SKM-1 treated with dmso at 0.1 percent for 144 hours (cell line): ENCODE measurements around the gene ACACA.

Experiments used
- DNase-seq: peaks from one replicate; lab custom pipeline; 2025; ENCODE audit not compliant: unreplicated experiment; lab: John Stamatoyannopoulos, UW

Gene ACACA

DNA sequence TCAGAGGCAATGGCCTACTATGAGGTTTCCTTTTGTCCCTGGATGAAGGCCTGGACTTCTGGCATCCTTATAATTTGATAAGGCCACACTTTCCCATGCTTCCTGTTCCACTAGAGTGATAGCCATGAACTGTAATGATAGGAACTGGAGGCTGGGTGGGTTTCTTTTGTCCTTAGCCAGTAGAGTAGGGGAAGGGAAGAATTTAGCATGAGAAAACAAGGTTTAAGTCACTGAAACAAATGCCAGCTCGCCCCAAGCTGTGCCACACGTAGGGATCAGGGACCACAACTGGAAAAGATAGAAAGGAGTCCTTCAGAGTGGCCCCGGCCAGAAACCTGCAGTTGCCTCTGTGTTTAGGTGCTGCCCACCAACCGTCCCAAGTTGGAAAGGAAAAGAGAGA is 111.7 kb downstream of the ACACA start:
- DNase-seq: no peak

DNA sequence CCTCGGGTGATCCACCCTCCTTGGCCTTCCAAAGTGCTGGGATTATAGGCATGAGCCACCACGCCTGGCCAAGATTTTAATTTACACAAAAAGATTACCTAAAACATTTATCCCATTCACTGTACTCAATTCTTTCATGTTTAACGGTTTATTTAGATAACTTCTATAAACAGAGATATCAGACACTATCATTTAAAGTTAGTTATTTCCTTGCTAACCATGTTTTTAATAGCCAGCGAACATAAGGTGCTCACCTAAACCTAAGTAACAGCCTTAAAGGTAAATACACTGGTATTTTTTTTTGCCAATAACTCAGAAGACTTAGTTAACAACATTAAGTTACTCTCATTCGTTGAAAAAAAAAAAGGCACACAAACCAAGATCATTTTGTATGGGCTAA is 112.9 kb downstream of the ACACA start:
- DNase-seq: no peak

GRCh38 chr17:37292429-37293139 is 114.1 kb downstream of the ACACA start:
- DNase-seq: peak; percentile 76

DNA sequence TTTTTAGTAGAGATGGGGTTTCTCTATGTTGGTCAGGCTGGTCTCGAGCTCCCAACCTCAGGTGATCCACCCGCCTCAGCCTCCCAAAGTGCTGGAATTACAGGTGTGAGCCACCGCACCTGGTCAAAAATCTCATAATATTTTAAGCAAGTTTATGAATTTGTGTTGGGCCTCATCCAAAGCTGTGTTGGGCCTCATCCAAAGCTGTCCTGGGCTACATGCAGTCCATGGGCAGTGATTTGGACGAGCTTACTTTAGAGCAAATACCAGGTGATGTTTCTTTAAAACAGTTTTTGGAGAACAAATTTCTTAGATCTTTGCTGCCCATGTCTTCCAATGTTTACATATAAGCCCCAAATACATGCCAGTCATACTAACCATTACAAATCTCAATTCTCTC is 115.3 kb downstream of the ACACA start:
- no peak for DNase-seq

DNA sequence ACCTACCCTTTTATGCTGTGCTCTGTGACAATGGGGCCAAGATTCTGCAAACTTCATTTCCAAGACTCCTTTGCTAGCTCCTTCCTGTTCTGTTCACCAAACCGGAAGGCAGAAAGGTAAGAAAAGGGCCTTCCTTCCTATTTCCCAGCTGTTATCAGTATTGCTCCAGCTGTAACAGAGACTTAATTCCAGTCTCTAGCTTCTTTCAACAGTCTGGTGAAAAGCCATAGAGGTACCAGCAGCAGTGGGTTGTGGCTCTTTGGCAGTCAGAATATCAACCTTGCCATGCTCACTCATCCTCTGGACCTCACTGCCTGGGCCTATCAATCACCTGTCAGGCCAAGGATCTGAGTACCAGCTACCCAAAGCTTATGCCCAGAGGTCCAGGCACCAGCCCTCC is 120.2 kb downstream of the ACACA start:
- no peak for DNase-seq

DNA sequence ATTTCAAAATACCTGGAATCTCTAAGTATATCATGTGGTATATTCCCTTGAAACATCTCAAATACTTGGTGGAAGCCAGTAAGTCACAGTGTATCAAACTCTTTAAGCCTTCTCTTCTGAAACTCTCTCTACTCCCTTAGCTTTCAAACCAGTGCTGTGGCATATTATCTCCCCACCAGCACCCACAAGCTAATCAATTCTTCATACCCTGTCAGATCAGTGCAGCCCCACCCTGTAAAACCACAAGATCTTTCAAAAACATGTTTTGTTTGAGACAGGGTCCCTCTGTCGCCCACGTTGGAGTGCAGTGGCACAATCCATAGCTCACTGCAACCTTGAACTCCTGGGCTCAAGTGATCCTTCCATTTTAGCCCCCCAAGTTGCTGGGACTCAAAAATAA is 122.4 kb downstream of the ACACA start:
- DNase-seq: no peak

DNA sequence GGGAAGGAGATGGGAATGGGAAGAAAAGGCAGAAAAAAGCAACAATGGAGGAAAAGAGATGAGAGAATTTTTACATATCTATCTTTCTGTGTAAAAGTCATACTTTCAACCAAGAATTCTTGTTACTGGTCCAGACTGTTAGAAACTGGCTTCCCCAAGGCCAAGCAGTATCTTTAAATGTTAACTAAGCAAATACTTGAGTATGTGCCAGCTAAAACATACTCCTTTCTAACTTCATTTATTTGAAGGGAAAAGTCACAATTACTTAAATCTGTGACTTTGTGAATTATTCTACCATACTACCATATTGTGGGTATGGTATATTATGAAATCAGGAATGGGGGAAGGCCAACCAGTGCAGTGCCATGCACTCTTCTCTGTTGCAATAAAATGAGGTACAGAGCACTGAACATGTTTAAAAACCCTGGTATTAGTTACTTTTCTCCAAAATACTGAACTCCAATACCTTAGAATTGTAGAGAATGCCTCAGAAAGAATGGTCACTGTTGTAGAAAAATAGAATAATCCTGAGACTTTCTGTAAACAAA is 123.1 kb downstream of the ACACA start:
- DNase-seq: no peak

- DNase-seq: no peak
These were observed 125.8 kb downstream of the ACACA start for GRCh38 chr17:37280841-37281240.

- DNase-seq: no peak
These were observed 128.3 kb downstream of the ACACA start for GRCh38 chr17:37278247-37278894.

GRCh38 chr17:37276475-37276874 is 130.2 kb downstream of the ACACA start:
- no peak for DNase-seq

GRCh38 chr17:37274461-37274860 is 132.2 kb downstream of the ACACA start:
- DNase-seq: no peak

DNA sequence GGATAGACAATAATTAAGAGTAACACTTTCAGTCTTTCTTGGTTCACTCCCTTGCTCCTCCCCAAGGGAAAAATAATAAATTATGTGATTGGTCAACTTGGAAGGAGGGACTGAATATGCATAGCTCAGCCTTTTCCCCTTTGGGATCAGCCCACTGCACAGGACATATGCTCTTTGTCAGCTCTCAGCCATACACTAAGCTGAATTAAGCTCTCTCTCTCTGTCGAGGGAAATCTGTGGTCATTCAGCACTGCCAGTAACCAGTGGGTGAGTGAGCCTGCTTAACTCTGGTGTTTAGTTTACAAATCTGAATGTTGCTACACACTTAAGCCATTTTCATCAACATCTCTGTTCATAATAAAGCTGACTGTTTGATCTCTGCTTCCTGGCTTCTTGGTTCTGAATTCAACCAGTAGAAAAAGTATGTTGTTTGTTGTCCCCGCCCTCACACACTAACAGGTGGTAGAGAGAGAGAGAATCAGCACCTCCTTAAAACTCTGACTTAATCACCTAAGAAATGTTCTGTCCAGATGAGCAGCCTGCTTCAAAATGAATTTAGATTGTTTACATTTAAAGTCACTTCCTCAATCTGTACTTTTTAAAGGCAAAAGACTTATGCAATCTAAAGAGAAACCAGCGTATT is 133.1 kb downstream of the ACACA start:
- no peak for DNase-seq

- no peak for DNase-seq
These were observed 141.0 kb downstream of the ACACA start for GRCh38 chr17:37265446-37266173.

GRCh38 chr17:37261286-37261685 is 145.3 kb downstream of the ACACA start:
- no peak for DNase-seq

- no peak for DNase-seq
These were observed 147.5 kb downstream of the ACACA start for GRCh38 chr17:37259030-37259735.

- DNase-seq: no peak
These were observed 150.0 kb downstream of the ACACA start for GRCh38 chr17:37256627-37257026.

GRCh38 chr17:37255432-37255831 is 151.2 kb downstream of the ACACA start:
- no peak for DNase-seq

GRCh38 chr17:37247825-37248224 is 158.8 kb downstream of the ACACA start:
- DNase-seq: no peak

DNA sequence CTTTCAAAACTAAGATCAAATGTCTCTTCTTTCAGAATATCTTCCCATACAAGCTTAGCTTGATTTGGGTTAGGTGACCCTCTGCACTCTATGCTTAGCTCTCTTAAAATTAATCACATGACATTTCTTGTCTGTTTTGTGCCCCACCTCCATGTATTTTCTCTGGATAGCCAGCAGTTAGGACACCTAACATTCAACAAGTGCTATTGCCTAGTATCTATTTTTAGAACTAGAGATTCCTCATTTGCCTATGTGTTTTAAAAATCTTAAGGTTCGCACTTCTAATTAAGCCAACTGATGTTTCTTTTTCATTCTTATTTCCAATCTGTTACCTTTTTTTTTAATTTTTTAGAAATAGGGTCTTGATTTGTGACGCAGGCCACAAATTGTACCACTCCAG is 160.6 kb downstream of the ACACA start:
- DNase-seq: no peak

DNA sequence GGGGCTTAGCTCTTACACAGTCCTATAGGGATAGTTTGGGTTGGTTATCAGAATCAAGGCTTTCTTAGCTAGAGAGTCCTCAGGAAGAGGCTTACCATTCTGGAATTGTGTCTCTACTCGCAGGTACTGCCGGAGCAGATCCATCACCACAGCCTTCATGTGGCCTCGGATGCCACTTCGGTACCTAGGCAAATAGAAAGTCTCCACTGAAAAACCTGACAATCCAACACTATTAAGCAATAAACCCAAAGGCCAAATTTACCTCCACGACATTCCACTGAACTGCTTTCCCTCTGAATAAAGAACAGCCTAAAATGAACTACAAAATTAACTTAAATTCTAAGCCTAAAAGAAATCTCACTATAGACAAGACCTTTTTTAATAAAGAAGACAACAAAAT is 166.3 kb downstream of the ACACA start:
- no peak for DNase-seq
